Endothelial cell (in vitro differentiated cells): ENCODE measurements around the gene TYW5. TPM values are rescaled to one million over a fixed set of nuclear protein-coding genes. Genes with fewer than 3 reads are reported as not detected.
A peak's percentile ranks its signal among the peaks of the same experiment; 100 is the strongest.

Experiments
- DNase-seq: peaks from one replicate; pipeline ENCODE4 v3.0.0; 2021; ENCODE audit warnings: low spot score
- H3K27ac Mint-ChIP-seq: one replicate; pipeline ENCODE4 v1.8.0; 2021; ENCODE audit warnings: mixed read lengths, inconsistent platforms; ENCODE audit not compliant: unreplicated experiment
- H3K27me3 Mint-ChIP-seq: one replicate; pipeline ENCODE4 v1.8.0; 2021; ENCODE audit warnings: mild to moderate bottlenecking, moderate library complexity, mixed read lengths, inconsistent platforms; ENCODE audit not compliant: unreplicated experiment
- H3K36me3 Mint-ChIP-seq: one replicate; pipeline ENCODE4 v1.8.0; 2021; ENCODE audit warnings: mild to moderate bottlenecking, low read depth, mixed read lengths, inconsistent platforms; ENCODE audit not compliant: unreplicated experiment
- H3K4me1 Mint-ChIP-seq: one replicate; pipeline ENCODE4 v1.8.0; 2021; ENCODE audit warnings: mild to moderate bottlenecking, mixed read lengths, inconsistent platforms; ENCODE audit not compliant: unreplicated experiment
- H3K4me3 Mint-ChIP-seq: one replicate; pipeline ENCODE4 v1.8.0; 2021; ENCODE audit warnings: mild to moderate bottlenecking, mixed read lengths, inconsistent platforms; ENCODE audit not compliant: unreplicated experiment
- H3K9me3 Mint-ChIP-seq: one replicate; pipeline ENCODE4 v1.8.0; 2021; ENCODE audit warnings: mixed read lengths, inconsistent platforms; ENCODE audit not compliant: unreplicated experiment
- long read RNA-seq: library from polyadenylated mRNA; unstranded; transcript quantifications from one replicate; pipeline ENCODE4 v2.0.0, GENCODE V29; 2020; ENCODE audit not compliant: unreplicated experiment
- total RNA-seq: library from RNA; stranded (reverse); fragmentation: NEBNext Ultra II Directional; extraction: Animal tissue kit (Norgen Biotek cat#: 25700); gene quantifications from one replicate; pipeline ENCODE4 v1.2.1, GENCODE V29; 2021; ENCODE audit not compliant: unreplicated experiment
- TF ChIP-seq, protein P1 (sequence below): fragments of 200-600 bp; sonication (generic); IDR thresholded peaks from one replicate; pipeline ENCODE4 v1.5.0; 2021; ENCODE audit warnings: antibody characterized with exemption; ENCODE audit not compliant: unreplicated experiment

The TYW5 gene, protein sequence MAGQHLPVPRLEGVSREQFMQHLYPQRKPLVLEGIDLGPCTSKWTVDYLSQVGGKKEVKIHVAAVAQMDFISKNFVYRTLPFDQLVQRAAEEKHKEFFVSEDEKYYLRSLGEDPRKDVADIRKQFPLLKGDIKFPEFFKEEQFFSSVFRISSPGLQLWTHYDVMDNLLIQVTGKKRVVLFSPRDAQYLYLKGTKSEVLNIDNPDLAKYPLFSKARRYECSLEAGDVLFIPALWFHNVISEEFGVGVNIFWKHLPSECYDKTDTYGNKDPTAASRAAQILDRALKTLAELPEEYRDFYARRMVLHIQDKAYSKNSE
- 8.3 TPM for total RNA-seq
- long read RNA-seq, full-length matches to known transcripts, result 1 of 1 reads
- long read RNA-seq, partial matches to known transcripts, result 0 of 1 reads
- long read RNA-seq, other reads (novel, unspliced or antisense), result 0 of 1 reads

DNA sequence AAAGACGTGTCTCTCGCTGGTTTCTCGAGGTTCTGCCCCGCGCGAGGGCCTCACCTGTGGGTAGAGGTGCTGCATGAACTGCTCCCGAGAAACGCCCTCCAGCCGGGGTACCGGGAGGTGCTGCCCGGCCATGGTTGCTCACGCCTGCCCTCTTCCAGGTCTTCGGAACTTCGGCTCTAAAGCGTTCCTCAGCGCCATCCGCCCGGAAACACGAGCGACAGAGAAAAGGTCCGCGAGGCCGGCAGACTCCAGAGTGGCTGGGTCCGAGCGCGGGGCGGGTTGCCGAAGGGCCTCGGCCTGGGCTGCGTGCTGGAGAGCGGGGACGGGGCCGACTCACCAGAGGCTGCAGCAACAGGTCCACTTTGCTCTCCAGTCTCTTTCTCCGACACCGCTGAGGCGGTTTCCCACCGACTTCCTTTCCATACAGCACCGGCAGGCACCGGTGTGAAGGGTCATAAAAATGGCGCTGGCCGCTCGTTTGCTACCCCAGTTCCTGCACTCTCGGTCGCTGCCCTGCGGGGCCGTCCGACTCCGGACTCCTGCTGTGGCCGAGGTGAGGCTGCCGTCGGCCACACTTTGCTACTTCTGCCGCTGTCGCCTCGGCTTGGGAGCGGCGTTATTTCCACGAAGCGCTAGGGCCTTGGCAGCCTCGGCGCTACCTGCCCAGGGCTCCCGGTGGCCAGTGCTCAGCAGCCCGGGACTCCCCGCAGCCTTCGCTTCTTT, at the start of gene TYW5, which contains the start of gene MAIP1:
TYW5 (minus strand) TSS at position 153 of the 723 bp plus-strand sequence; CDS start at position 132, 21 bp downstream.
MAIP1 (plus strand) TSS at position 244 of the 723 bp plus-strand sequence; CDS start at position 461, 217 bp downstream.
- DNase-seq, result peak; percentile 76
- Mint-ChIP-seq H3K4me1 (peaks cover 23% of the 10 kb centered on the region), H3K27ac (peak within 1 kb of the TSS; percentile 93), H3K9me3 (no peaks in the 10 kb centered on the region), H3K27me3 (peaks cover 4% of the 10 kb centered on the region), H3K4me3 (peak within 1 kb of the TSS; percentile 97), H3K36me3 (peaks cover 5% of the 10 kb centered on the region)
- TF ChIP-seq, protein P1, sequence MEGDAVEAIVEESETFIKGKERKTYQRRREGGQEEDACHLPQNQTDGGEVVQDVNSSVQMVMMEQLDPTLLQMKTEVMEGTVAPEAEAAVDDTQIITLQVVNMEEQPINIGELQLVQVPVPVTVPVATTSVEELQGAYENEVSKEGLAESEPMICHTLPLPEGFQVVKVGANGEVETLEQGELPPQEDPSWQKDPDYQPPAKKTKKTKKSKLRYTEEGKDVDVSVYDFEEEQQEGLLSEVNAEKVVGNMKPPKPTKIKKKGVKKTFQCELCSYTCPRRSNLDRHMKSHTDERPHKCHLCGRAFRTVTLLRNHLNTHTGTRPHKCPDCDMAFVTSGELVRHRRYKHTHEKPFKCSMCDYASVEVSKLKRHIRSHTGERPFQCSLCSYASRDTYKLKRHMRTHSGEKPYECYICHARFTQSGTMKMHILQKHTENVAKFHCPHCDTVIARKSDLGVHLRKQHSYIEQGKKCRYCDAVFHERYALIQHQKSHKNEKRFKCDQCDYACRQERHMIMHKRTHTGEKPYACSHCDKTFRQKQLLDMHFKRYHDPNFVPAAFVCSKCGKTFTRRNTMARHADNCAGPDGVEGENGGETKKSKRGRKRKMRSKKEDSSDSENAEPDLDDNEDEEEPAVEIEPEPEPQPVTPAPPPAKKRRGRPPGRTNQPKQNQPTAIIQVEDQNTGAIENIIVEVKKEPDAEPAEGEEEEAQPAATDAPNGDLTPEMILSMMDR, result no peak

DNA sequence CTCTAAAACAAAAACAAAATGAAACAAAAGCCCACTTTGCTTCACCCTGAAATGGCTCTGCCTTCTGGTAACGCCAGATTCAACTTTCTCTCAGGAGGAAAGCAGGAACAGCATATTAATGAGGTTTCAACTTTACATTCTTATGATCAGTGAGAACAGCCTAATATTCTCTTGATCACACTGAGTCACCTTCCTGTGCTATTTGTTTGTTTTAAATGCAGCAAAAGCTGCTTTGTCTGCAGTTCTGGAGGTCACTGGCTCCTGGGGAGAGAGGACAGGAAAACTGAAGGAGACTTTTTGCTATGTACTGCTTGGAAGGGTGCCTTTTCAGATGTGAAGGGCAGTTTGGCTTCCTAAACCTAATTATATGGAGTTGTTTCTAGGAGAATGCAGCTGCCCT, 48.2 kb upstream of the TYW5 start:
- Mint-ChIP-seq H3K4me1 (peaks cover 6% of the 10 kb centered on the region), H3K27me3 (no peaks in the 10 kb centered on the region), H3K4me3 (no peak overlapping the region), H3K27ac (no peak overlapping the region), H3K36me3 (no peaks in the 10 kb centered on the region), H3K9me3 (no peaks in the 10 kb centered on the region)
- TF ChIP-seq, protein P1, result no peak
- no peak for DNase-seq

DNA sequence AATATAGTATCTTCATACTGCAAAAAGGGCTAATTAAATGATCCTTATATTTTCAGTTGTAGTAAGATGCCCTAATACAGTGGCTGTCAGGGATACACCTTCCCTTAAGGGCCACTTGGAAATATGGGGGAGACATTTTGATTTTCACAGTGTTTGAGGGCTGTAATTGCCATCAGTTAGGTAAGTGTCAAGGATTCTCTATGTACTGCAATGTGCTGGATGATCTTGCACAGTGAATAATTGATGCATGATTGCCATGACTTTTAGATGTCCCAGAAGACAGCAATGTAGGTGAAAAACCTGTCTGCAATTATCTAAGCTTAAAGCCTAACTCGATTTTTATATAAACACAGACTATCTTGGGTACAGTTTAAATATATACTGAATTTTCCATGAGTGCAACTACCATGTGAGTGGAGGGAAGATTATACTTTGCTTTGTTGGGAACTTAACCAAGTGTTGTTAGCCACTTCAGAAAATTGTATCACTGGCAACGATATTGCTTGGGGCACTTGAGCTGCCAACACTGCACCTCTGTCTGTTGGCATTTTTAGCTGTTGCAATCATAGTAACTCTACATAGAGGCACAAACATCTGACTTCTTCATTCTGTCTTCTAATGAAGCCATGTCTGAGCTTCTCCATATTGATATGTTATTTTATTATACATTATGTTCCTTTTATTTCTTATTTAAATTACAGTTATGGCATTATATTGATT, 45.3 kb upstream of the TYW5 start:
- Mint-ChIP-seq H3K27ac (no peak overlapping the region), H3K4me1 (peaks cover 9% of the 10 kb centered on the region), H3K4me3 (no peak overlapping the region), H3K36me3 (no peaks in the 10 kb centered on the region), H3K27me3 (no peaks in the 10 kb centered on the region), H3K9me3 (no peaks in the 10 kb centered on the region)
- TF ChIP-seq, protein P1, result no peak
- DNase-seq, result no peak

DNA sequence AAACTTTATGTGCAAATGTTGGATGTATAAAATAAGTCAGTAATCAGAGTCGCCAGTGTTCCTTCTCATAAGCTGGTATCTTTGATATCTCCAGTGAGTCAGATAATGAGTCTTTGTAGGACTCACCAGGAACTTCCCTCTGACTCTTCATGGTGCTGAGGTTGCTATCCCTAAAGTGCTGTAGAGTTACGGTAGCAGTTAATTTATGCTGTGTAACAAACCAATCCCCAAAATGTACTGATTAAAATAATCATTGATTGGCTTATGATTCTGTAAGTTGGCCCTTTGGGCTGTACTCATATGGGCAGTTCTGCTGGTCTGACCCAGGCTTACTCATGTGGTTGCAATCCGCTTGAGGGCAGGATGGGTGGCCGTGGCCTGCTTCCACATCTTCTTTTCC, 43.9 kb upstream of the TYW5 start:
- H3K27me3 Mint-ChIP-seq, result no peaks in the 10 kb centered on the region
- peaks cover 9% of the 10 kb centered on the region for H3K4me1 Mint-ChIP-seq
- no peaks in the 10 kb centered on the region for H3K36me3 Mint-ChIP-seq
- DNase-seq, result no peak
- H3K9me3 Mint-ChIP-seq, result no peaks in the 10 kb centered on the region
- no peak overlapping the region for H3K27ac Mint-ChIP-seq
- H3K4me3 Mint-ChIP-seq, result no peak overlapping the region
- TF ChIP-seq, protein P1, result no peak
